Left renal pelvis (tissue), 4 donors: ENCODE results near the gene GIN1. TPM values are rescaled to one million over a fixed set of nuclear protein-coding genes. Genes with fewer than 3 reads are reported as not detected.
A peak's percentile ranks its signal among the peaks of the same experiment; 100 is the strongest.

Source experiments
- DNase-seq, 4 donors: peaks; one replicate each; pipeline ENCODE4 v3.0.0-alpha.2; 2013; ENCODE audit warnings: low read depth in 4 of 4, low spot score in 3 of 4
- polyA plus RNA-seq, 4 donors: library from polyadenylated mRNA; unstranded; fragments of 120-200 nt; gene quantifications; one replicate each; pipeline ENCODE4 v1.2.1, GENCODE V29; 2013; ENCODE audit not compliant: insufficient read length in 4 of 4

GIN1 gene
- polyA plus RNA-seq, 4 donors = 7.8 to 13.8 (median 12.3) TPM

GRCh38 chr5:103041071-103041676, 78.8 kb downstream of the GIN1 start:
- DNase-seq = peak in 2 of 4 donors; percentile 12 to 17

- no peak for DNase-seq
These were observed 82.1 kb downstream of the GIN1 start for GRCh38 chr5:103037673-103038455.

- DNase-seq = no peak
These were observed 83.3 kb downstream of the GIN1 start for GRCh38 chr5:103036601-103037000.

Other genes starting within 250 kb of the GIN1 start
- 100 to 1,000 TPM in 1 of 4 donors, 10 to 100 TPM in 3; 82.9 to 109 (median 85.3) TPM for gene PPIP5K2, start 163 bp upstream of the GIN1 start, polyA plus RNA-seq
- gene MACIR, start 138.6 kb upstream of the GIN1 start, polyA plus RNA-seq = 10 to 100 TPM in 3 of 4 donors, 1 to 10 TPM in 1; 8.6 to 26.7 (median 20.7) TPM